Peyer's patch (tissue), 4 donors: ENCODE measurements around the gene CCDC117.

Source experiments
- POLR2A ChIP-seq, 2 donors: fragments of 450-650 bp; IDR thresholded peaks; one replicate each; pipeline ENCODE4 v1.5.1; 2017; ENCODE audit warnings: antibody characterized with exemption in 2 of 2, mild to moderate bottlenecking in 2 of 2, moderate library complexity in 2 of 2
- TF ChIP-seq, protein P1 (sequence below), 6 experiments: fragments of 450-650 bp in 4 of 6; fragments of 200-600 bp in 2 of 6; sonication (generic) in 1 of 6; IDR thresholded peaks; one replicate each; pipeline ENCODE4 v1.5.1; 2017 to 2019; ENCODE audit warnings: antibody characterized with exemption in 6 of 6, mild to moderate bottlenecking in 3 of 6, moderate library complexity in 1 of 6

DNA sequence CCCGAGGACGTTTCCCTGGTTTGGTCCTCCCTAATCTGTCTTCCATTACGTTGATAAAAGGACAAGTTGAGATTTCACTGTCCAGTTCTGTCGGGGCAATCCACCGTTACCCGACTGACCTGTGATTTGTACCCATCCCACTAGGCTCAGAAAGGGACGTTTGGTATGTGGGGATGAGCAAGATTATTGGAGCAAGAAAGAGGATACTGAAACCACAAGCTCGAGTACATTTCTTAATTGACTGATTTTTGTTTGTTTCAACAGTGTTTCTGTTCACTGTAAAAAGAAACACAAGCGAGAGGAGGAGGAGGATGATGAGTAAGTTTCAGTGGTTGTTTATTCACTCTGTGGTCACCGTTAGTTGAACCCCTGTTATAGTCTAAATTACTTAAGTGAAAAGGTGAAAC, 969 bp downstream of the CCDC117 start:
- TF ChIP-seq, protein P1, sequence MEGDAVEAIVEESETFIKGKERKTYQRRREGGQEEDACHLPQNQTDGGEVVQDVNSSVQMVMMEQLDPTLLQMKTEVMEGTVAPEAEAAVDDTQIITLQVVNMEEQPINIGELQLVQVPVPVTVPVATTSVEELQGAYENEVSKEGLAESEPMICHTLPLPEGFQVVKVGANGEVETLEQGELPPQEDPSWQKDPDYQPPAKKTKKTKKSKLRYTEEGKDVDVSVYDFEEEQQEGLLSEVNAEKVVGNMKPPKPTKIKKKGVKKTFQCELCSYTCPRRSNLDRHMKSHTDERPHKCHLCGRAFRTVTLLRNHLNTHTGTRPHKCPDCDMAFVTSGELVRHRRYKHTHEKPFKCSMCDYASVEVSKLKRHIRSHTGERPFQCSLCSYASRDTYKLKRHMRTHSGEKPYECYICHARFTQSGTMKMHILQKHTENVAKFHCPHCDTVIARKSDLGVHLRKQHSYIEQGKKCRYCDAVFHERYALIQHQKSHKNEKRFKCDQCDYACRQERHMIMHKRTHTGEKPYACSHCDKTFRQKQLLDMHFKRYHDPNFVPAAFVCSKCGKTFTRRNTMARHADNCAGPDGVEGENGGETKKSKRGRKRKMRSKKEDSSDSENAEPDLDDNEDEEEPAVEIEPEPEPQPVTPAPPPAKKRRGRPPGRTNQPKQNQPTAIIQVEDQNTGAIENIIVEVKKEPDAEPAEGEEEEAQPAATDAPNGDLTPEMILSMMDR (IDR thresholded peaks at IDR 0.05): no peak
- no peak for TF ChIP-seq POLR2A (IDR thresholded peaks at IDR 0.05)
